K562 (cell line): ENCODE measurements around the gene NTRK1. TPM values are rescaled to one million over a fixed set of nuclear protein-coding genes. Genes with fewer than 3 reads are reported as not detected.

ENCODE experiments used
- ARID1B ChIP-seq: fragments of 450-650 bp; IDR thresholded peaks from 2 replicates; pipeline ENCODE4 v1.6.1; 2016; ENCODE audit warnings: antibody characterized with exemption, mild to moderate bottlenecking, inconsistent platforms
- EWSR1 ChIP-seq: fragments of 450-650 bp; IDR thresholded peaks from 2 replicates; pipeline ENCODE4 v1.6.1; 2018; ENCODE audit warnings: borderline replicate concordance, mild to moderate bottlenecking, low read depth, moderate library complexity; ENCODE audit not compliant: partially characterized antibody
- EZH2 ChIP-seq: IDR thresholded peaks from 2 replicates; pipeline ENCODE4 v1.6.1; 2012; ENCODE audit warnings: low read depth, mild to moderate bottlenecking, inconsistent platforms, low read length, borderline replicate concordance
- HNRNPLL ChIP-seq: fragments of 200-400 bp; formaldehyde crosslinking; IDR thresholded peaks from 2 replicates; pipeline ENCODE4 v1.6.1; 2017; ENCODE audit warnings: low read length, low read depth, mild to moderate bottlenecking; ENCODE audit not compliant: poor library complexity, severe bottlenecking
- NFATC3 ChIP-seq: fragments of 450-650 bp; IDR thresholded peaks from 2 replicates; pipeline ENCODE4 v1.6.1; 2017; ENCODE audit warnings: mild to moderate bottlenecking
- NFE2L1 ChIP-seq: fragments of 450-650 bp; IDR thresholded peaks from 2 replicates; pipeline ENCODE4 v1.6.1; 2016; ENCODE audit warnings: missing genetic modification characterization, low read depth, mild to moderate bottlenecking, missing compliant biosample characterization, moderate library complexity, borderline replicate concordance
- NONO ChIP-seq, 2 experiments: fragments of 200-400 bp in 1 of 2; fragments of 450-650 bp in 1 of 2; formaldehyde crosslinking in 1 of 2; IDR thresholded peaks; 2 replicates each; pipeline ENCODE4 v1.6.1; 2017; ENCODE audit warnings: low read depth in 2 of 2, mild to moderate bottlenecking in 2 of 2, moderate library complexity in 2 of 2, low read length in 1 of 2
- PURB ChIP-seq: sonication (generic); formaldehyde crosslinking; IDR thresholded peaks from 2 replicates; pipeline ENCODE4 v1.9.0; 2021; ENCODE audit warnings: low read depth, mild to moderate bottlenecking, missing genetic modification reagents
- RB1 ChIP-seq: fragments of 450-650 bp; IDR thresholded peaks from 2 replicates; pipeline ENCODE4 v1.6.1; 2017; ENCODE audit warnings: low read depth, mild to moderate bottlenecking
- RHOXF2B ChIP-seq: fragments of 250-450 bp; sonication (Bioruptor Pico); conservative IDR thresholded peaks from 2 replicates; pipeline ENCODE4 v1.5.1; 2021
- SMAD2 ChIP-seq: fragments of 150-350 bp; IDR thresholded peaks from 2 replicates; pipeline ENCODE4 v1.6.1; 2014; ENCODE audit warnings: low read depth, mild to moderate bottlenecking, low read length
- SUPT5H ChIP-seq: fragments of 450-650 bp; IDR thresholded peaks from 2 replicates; pipeline ENCODE4 v1.6.1; 2016
- ZFPM2 ChIP-seq: fragments of 250-450 bp; sonication (Bioruptor Pico); IDR thresholded peaks from 2 replicates; pipeline ENCODE4 v1.5.1; 2022; ENCODE audit warnings: mild to moderate bottlenecking
- ZNF263 ChIP-seq: sonication (generic); formaldehyde crosslinking; IDR thresholded peaks from 2 replicates; pipeline ENCODE4 v1.8.0; 2022; ENCODE audit warnings: mild to moderate bottlenecking, missing genetic modification reagents, borderline replicate concordance
- ZNF311 ChIP-seq: fragments of 250-450 bp; sonication (Bioruptor Pico); IDR thresholded peaks from 2 replicates; pipeline ENCODE4 v1.4.0; 2020; ENCODE audit warnings: mild to moderate bottlenecking, moderate library complexity
- ZNF518B ChIP-seq: fragments of 250-450 bp; sonication (Bioruptor Pico); IDR thresholded peaks from 2 replicates; pipeline ENCODE4 v1.5.0; 2021; ENCODE audit warnings: mild to moderate bottlenecking, moderate library complexity
- ZNF589 ChIP-seq: fragments of 200-800 bp; sonication (Bioruptor generic); IDR thresholded peaks from 2 replicates; pipeline ENCODE4 v1.6.1; 2016; ENCODE audit warnings: low read depth, missing genetic modification characterization, missing compliant biosample characterization
- ZNF644 ChIP-seq: fragments of 200-800 bp; sonication (Bioruptor generic); IDR thresholded peaks from 2 replicates; pipeline ENCODE4 v1.6.1; 2016; ENCODE audit warnings: low read depth, missing genetic modification characterization, missing compliant biosample characterization
- polyA plus RNA-seq, 8 experiments: library from polyadenylated mRNA; depleted of rRNA in 4 of 8; stranded (reverse) in 5 of 8; unstranded in 3 of 8; fragments of >200 nt; fragmentation: Nextera tagmentation in 2 of 8; fragmentation: Illumina TruSeq in 1 of 8; extraction: Ambion mirVana in 2 of 8; extraction: Trizol in 1 of 8; gene quantifications; 2 replicates each; pipeline versions ENCODE4 v1.2.1 to v1.2.3, GENCODE V29; 2011 to 2014; ENCODE audit warnings: inconsistent platforms in 1 of 8, missing spikeins in 1 of 8
- total RNA-seq, 7 experiments: library from RNA; depleted of rRNA in 6 of 7; stranded (reverse); fragments of >200 nt in 6 of 7; fragmentation: Illumina TruSeq in 2 of 7; extraction: Trizol in 2 of 7; gene quantifications; 2 replicates each; pipeline versions ENCODE4 v1.2.1 to v1.2.3, GENCODE V29; 2011 to 2021; ENCODE audit warnings: low replicate concordance in 1 of 7
- TF ChIP-seq, protein P1 (sequence below): sonication (generic); formaldehyde crosslinking; IDR thresholded peaks from 2 replicates; pipeline ENCODE4 v1.8.1; 2023; ENCODE audit warnings: mild to moderate bottlenecking, missing genetic modification reagents

The NTRK1 gene
- total and polyA plus RNA-seq, 9 of the 15 experiments (the other 6 are each of a cell fraction or from before 2014, with no cell fraction given) = 0.46 to 30.0 (median 7.9) TPM

GRCh38 chr1:156816561-156817328 is 43.9 kb upstream of the NTRK1 start, which contains the start of gene SH2D2A (continued):
- TF ChIP-seq ZNF644 (tag) = no peak
- no peak for TF ChIP-seq RHOXF2B (CRISPR knock-in tag)
- TF ChIP-seq RB1 = no peak
- TF ChIP-seq SMAD2 = no peak
- no peak for TF ChIP-seq EZH2
- TF ChIP-seq, protein P1, sequence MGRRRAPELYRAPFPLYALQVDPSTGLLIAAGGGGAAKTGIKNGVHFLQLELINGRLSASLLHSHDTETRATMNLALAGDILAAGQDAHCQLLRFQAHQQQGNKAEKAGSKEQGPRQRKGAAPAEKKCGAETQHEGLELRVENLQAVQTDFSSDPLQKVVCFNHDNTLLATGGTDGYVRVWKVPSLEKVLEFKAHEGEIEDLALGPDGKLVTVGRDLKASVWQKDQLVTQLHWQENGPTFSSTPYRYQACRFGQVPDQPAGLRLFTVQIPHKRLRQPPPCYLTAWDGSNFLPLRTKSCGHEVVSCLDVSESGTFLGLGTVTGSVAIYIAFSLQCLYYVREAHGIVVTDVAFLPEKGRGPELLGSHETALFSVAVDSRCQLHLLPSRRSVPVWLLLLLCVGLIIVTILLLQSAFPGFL (CRISPR knock-in tag) = no peak
- no peak for TF ChIP-seq EWSR1
- TF ChIP-seq HNRNPLL = no peak
- TF ChIP-seq ZNF589 (CRISPR knock-in tag) = no peak
- TF ChIP-seq NFE2L1 (tag) = no peak
- no peak for TF ChIP-seq NONO (IDR thresholded peaks at IDR 0.05; ENCODE audit: low read depth in 2 of 2, low read length in 1 of 2)
- peak; percentile 88; the same call in 1 of the 2 replicates for TF ChIP-seq NFATC3
- 0 out of 2 replicates have a peak, but pooled peaks have one; percentile 15 for TF ChIP-seq ZNF263 (CRISPR knock-in tag)
- peak; percentile 53; the same call in 1 of the 2 replicates for TF ChIP-seq SUPT5H
- TF ChIP-seq ZNF518B (CRISPR knock-in tag) = no peak
- TF ChIP-seq ZFPM2 (CRISPR knock-in tag) = no peak
- no peak for TF ChIP-seq PURB (CRISPR knock-in tag)
- TF ChIP-seq ARID1B = peak; percentile 68
- TF ChIP-seq ZNF311 (CRISPR knock-in tag) = no peak
